Fibroblast of skin of abdomen (primary cell): ENCODE measurements around the gene GFM2.
"Not testable (repeated sequence)": the region's sequence is repeated elsewhere in the genome, so short reads cannot be mapped to it uniquely, and the experiment has no call there.

Experiments used
- DNase-seq: peaks from one replicate; pipeline ENCODE4 v3.0.0-alpha.2; 2013

GFM2 gene

GRCh38 chr5:74686962-74687751, 79.8 kb downstream of the GFM2 start:
- no peak for DNase-seq

GRCh38 chr5:74685979-74686631, 80.8 kb downstream of the GFM2 start:
- DNase-seq, result peak; percentile 30

GRCh38 chr5:74684900-74685851, 81.7 kb downstream of the GFM2 start, which contains the start of gene HEXB:
Gene HEXB (plus strand): TSS chr5:74685233. CDS start chr5:74685261, 28 bp downstream.
- DNase-seq, result peak; percentile 84

- peak; percentile 23 for DNase-seq
Measured at GRCh38 chr5:74679966-74680365, 87.0 kb downstream of the GFM2 start.

GRCh38 chr5:74679300-74679699, 87.6 kb downstream of the GFM2 start:
- not testable (repeated sequence) for DNase-seq

DNA sequence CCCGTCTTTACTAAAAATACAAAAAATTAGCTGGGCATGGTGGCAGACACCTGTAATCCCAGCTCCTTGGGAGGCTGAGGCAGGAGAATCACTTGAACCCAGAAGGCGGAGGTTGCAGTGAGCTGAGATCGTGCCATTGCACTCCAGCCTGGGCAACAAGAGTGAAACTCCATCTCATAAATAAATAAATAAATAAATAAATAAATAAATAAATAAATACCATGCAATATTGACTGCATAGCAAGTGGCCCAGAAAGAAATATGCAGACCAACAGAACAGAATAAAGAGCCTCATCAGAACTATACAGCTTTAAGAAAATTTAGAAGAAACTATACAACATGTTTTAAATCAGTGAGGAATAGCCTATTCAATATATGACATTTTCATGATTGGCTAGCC, 88.8 kb downstream of the GFM2 start:
- not testable (repeated sequence) for DNase-seq

- DNase-seq, result not testable (repeated sequence)
Measured at GRCh38 chr5:74676466-74676865, 90.5 kb downstream of the GFM2 start.

- peak; percentile 38 for DNase-seq
Measured at GRCh38 chr5:74673011-74673790, 93.7 kb downstream of the GFM2 start.

DNA sequence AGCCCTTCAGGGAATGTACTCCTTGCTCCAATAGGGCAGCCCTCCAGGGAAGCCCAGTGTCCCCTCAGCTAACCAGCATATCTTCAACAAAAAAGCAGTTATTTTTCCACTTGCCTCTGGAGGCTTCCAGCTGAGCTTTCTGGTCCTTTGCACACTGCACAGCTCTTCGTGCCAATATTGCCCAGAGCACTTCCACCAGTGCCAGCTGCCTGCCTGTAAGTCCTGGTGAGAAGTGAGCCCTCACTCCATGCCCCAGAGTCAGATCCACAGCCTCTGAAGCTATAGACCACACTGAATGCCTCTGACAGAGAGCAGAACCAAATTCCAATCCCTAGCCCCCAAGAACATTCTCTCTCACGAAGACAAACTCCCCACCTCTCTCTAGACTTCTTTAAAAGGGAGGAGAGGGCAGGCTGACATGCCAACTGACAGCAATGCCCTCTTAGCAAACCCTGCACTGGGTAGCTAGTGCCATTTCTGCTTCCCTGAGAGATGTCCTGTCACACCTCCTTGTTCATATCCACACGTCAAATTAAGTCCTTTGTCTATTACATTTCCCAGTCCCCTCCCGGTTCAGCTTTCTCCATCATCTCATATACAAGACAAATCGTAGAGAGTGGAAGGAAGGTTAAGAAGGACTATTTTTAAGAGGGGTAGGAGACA, 94.6 kb downstream of the GFM2 start:
- no peak for DNase-seq
